HG02870 (cell line): ENCODE data around the gene CHP2.
"Not testable (repeated sequence)": the region's sequence is repeated elsewhere in the genome, so short reads cannot be mapped to it uniquely, and the experiment has no call there.

Experiments used
- ATAC-seq: cut with Tn5 transposase; IDR thresholded peaks from one replicate; pipeline ENCODE4 v1.9.1; 2021; ENCODE audit warnings: mild to moderate bottlenecking, moderate library complexity; ENCODE audit not compliant: unreplicated experiment

The CHP2 gene

GRCh38 chr16:23742766-23743165, 12.1 kb upstream of the CHP2 start:
- ATAC-seq = no peak

- no peak for ATAC-seq
Measured at GRCh38 chr16:23745263-23745662, 9.6 kb upstream of the CHP2 start.

GRCh38 chr16:23748630-23749029, 6.2 kb upstream of the CHP2 start:
- no peak for ATAC-seq

GRCh38 chr16:23751053-23751452, 3.8 kb upstream of the CHP2 start:
- not testable (repeated sequence) for ATAC-seq

GRCh38 chr16:23753908-23754593, 775 bp upstream of the CHP2 start:
- no peak for ATAC-seq

GRCh38 chr16:23755484-23755809, 621 bp downstream of the CHP2 start:
- ATAC-seq = no peak

- no peak for ATAC-seq
Measured at GRCh38 chr16:23757116-23757515, 2.3 kb downstream of the CHP2 start.

GRCh38 chr16:23757937-23758619, 3.3 kb downstream of the CHP2 start:
- ATAC-seq = no peak

GRCh38 chr16:23765933-23766332, 11.1 kb downstream of the CHP2 start:
- no peak for ATAC-seq

GRCh38 chr16:23768581-23768980, 13.8 kb downstream of the CHP2 start:
- no peak for ATAC-seq

- no peak for ATAC-seq
Measured at GRCh38 chr16:23771027-23771426, 16.2 kb downstream of the CHP2 start.

GRCh38 chr16:23771642-23772041, 16.8 kb downstream of the CHP2 start:
- ATAC-seq = no peak

- no peak for ATAC-seq
Measured at GRCh38 chr16:23773339-23773738, 18.5 kb downstream of the CHP2 start.

GRCh38 chr16:23781176-23781575, 26.4 kb downstream of the CHP2 start:
- no peak for ATAC-seq

GRCh38 chr16:23784811-23785447, 30.1 kb downstream of the CHP2 start:
- ATAC-seq = no peak

GRCh38 chr16:23785842-23786241, 31.0 kb downstream of the CHP2 start:
- no peak for ATAC-seq

- no peak for ATAC-seq
Measured at GRCh38 chr16:23786964-23787561, 32.2 kb downstream of the CHP2 start.

GRCh38 chr16:23788685-23789084, 33.9 kb downstream of the CHP2 start:
- ATAC-seq = no peak

- ATAC-seq = no peak
Measured at GRCh38 chr16:23795378-23795777, 40.6 kb downstream of the CHP2 start.

GRCh38 chr16:23796941-23797340, 42.1 kb downstream of the CHP2 start:
- ATAC-seq = no peak

GRCh38 chr16:23801378-23801777, 46.6 kb downstream of the CHP2 start:
- no peak for ATAC-seq

- no peak for ATAC-seq
Measured at GRCh38 chr16:23802776-23803175, 48.0 kb downstream of the CHP2 start.
